Measurements from ENCODE around the gene OR8D2.

The OR8D2 gene

DNA sequence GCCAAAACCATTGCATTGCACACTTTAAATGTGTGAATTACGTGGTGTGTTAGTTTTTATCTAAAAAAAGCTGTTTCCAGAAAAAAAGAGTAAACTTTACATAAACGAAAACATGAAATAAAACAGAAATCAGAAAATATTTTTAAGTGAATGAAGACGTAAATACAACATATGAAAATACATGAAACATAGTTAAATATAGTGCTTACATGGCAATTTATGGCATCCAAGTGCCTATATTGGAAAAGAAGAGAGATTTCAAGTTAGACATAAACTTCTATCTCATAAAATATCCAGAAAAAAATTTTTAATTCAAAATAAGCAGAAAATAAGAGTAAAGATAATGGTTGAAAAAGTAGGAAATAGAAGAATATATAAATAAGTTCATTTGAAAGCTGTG, 11.9 kb upstream of the OR8D2 start:
- no peak for DNase-seq (ENCODE audit: low spot score)
- TF ChIP-seq, protein P1, sequence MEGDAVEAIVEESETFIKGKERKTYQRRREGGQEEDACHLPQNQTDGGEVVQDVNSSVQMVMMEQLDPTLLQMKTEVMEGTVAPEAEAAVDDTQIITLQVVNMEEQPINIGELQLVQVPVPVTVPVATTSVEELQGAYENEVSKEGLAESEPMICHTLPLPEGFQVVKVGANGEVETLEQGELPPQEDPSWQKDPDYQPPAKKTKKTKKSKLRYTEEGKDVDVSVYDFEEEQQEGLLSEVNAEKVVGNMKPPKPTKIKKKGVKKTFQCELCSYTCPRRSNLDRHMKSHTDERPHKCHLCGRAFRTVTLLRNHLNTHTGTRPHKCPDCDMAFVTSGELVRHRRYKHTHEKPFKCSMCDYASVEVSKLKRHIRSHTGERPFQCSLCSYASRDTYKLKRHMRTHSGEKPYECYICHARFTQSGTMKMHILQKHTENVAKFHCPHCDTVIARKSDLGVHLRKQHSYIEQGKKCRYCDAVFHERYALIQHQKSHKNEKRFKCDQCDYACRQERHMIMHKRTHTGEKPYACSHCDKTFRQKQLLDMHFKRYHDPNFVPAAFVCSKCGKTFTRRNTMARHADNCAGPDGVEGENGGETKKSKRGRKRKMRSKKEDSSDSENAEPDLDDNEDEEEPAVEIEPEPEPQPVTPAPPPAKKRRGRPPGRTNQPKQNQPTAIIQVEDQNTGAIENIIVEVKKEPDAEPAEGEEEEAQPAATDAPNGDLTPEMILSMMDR (IDR thresholded peaks at IDR 0.05; ENCODE audit: extremely low read depth, insufficient read depth, missing control alignments) = no peak
- in situ Hi-C loops (cut with MboI; ENCODE audit: low pct_unique_long_range_greater_than_20kb, low sequenced_read_pairs, unreplicated experiment) = no loop called here

DNA sequence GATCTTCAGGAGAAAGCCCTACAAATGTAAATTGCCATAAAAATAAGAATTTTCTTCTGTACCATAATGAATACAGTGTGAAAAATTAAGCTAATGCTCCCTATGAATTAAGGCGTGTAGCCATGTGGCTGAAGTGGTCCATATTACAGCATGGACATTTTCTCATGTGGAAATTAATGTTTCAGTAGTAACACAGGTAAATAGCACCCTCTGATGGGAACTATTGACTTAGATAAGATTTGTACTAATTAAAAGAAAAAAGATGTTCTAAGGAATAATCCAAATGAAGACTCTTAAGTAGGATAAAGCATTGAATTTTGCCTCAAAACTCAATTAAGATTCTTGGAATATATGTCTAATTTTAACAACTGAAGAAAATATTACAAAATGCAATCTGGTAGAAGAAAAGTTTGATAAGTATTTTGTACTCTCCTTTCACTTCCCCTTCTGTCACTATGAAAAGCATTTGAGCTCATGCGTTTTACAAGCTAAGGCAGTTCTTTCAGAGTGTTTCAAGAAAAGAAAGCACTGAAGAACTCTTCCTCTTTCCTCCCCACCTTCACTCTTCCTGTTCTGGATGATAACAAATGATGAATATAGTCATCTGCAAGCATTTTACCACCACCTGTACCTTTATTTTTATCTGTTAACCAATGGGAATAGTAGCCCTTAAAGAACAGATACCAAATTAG, 9.9 kb upstream of the OR8D2 start:
- TF ChIP-seq, protein P1 (IDR thresholded peaks at IDR 0.05; ENCODE audit: extremely low read depth, insufficient read depth, missing control alignments) = no peak
- in situ Hi-C loops (cut with MboI; ENCODE audit: low pct_unique_long_range_greater_than_20kb, low sequenced_read_pairs, unreplicated experiment) = no loop called here
- peak; percentile 9 for DNase-seq (ENCODE audit: low spot score)

DNA sequence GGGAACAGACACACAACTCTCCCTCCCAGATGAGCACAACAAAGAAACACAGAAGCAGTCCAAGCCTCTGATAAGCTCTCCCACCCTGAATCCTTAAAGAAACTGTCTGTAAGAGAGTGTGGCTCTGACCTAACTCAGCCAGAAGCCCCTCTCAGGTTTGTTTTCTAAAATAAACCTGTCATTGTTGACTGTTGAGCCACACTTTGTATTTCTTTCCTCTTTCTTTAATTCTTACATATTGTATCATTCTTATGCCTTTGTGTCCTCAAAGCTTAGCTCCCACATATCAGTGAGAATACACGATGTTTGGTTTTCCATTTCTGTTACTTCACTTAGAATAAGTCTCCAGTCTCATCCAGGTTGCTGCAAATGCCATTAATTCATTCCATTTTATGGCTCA, 7.8 kb upstream of the OR8D2 start:
- TF ChIP-seq, protein P1 (IDR thresholded peaks at IDR 0.05; ENCODE audit: extremely low read depth, insufficient read depth, missing control alignments) = no peak
- no peak for DNase-seq (ENCODE audit: low spot score)
- in situ Hi-C loops (cut with MboI; ENCODE audit: low pct_unique_long_range_greater_than_20kb, low sequenced_read_pairs, unreplicated experiment) = no loop called here

DNA sequence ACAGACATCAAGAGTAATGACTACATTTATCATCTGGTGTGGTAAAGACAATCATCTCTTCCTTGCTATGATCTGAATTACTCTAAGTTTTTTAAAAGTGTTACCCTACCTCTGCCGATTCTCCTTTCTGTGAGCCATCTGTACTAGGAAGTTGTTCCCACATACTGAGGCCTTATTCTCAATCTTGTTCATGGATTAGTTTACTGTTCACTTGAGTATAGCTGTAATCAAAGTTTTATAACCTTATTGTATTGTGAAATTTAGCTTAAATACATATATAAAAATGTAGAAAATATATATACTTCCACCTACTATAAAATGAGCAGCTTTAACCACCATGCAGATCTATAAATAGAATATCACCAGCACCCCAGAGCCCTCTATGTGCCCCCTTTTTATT, 2.4 kb upstream of the OR8D2 start:
- in situ Hi-C loops (cut with MboI; ENCODE audit: low pct_unique_long_range_greater_than_20kb, low sequenced_read_pairs, unreplicated experiment) = no loop called here
- TF ChIP-seq, protein P1 (IDR thresholded peaks at IDR 0.05; ENCODE audit: extremely low read depth, insufficient read depth, missing control alignments) = no peak
- DNase-seq (ENCODE audit: low spot score) = no peak

DNA sequence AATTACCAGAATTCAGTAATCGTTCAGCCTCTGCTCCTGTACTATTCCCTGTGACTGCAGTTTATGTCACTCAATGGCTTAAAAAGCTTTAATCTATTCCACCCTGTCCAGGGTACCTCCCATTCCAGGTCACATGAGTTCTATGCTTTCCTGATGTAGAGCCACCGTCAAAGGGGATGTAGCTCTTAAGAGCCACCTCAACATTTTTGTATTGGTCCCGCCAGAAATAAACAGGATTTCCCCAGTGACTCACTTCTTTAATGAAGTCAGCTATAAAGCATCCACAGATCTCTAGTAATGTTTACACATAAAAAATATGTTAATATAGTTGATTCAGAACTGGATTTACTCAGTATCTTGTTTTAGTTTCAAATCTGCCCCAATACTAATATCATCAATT, 4.9 kb downstream of the OR8D2 start:
- DNase-seq (ENCODE audit: low spot score) = no peak
- in situ Hi-C loops (cut with MboI; ENCODE audit: low pct_unique_long_range_greater_than_20kb, low sequenced_read_pairs, unreplicated experiment) = no loop called here
- TF ChIP-seq, protein P1 (IDR thresholded peaks at IDR 0.05; ENCODE audit: extremely low read depth, insufficient read depth, missing control alignments) = no peak

DNA sequence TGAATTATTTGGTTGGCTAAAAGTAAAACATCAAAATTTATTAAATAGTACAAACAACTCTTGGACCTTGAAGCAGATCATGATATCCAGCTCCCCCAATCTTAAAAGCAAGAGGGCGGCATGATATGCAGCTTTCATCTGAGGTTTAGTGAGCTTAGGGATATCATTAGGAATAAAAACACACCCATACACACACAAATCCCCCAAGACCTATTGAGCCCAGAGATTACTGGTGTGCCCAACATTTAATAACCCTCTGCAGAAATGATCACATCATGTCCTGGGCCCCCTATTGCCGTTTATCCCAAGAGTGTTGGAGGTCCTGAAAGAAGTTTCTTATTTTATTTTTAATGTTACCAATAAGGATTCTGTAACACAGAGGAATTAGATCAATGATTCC, 6.1 kb downstream of the OR8D2 start, which contains the start of gene OR8D1:
Gene OR8D1 (minus strand): TSS at position 101 of the 400 bp plus-strand sequence. CDS start 3,183 bp downstream, outside the sequence.
- DNase-seq (ENCODE audit: low spot score) = no peak
- in situ Hi-C loops (cut with MboI; ENCODE audit: low pct_unique_long_range_greater_than_20kb, low sequenced_read_pairs, unreplicated experiment) = no loop called here
- TF ChIP-seq, protein P1 (IDR thresholded peaks at IDR 0.05; ENCODE audit: extremely low read depth, insufficient read depth, missing control alignments) = no peak

All from GM13977 (cell line).